HG02943 (cell line): ENCODE data around the gene MFAP3.
A peak's percentile ranks its signal among the peaks of the same experiment; 100 is the strongest.
"Not testable (repeated sequence)": the region's sequence is repeated elsewhere in the genome, so short reads cannot be mapped to it uniquely, and the experiment has no call there.

Experiments used
- ATAC-seq: cut with Tn5 transposase; IDR thresholded peaks from one replicate; pipeline ENCODE4 v1.9.1; 2021; ENCODE audit warnings: mild to moderate bottlenecking, low read depth, moderate library complexity; ENCODE audit not compliant: unreplicated experiment

Gene MFAP3

DNA sequence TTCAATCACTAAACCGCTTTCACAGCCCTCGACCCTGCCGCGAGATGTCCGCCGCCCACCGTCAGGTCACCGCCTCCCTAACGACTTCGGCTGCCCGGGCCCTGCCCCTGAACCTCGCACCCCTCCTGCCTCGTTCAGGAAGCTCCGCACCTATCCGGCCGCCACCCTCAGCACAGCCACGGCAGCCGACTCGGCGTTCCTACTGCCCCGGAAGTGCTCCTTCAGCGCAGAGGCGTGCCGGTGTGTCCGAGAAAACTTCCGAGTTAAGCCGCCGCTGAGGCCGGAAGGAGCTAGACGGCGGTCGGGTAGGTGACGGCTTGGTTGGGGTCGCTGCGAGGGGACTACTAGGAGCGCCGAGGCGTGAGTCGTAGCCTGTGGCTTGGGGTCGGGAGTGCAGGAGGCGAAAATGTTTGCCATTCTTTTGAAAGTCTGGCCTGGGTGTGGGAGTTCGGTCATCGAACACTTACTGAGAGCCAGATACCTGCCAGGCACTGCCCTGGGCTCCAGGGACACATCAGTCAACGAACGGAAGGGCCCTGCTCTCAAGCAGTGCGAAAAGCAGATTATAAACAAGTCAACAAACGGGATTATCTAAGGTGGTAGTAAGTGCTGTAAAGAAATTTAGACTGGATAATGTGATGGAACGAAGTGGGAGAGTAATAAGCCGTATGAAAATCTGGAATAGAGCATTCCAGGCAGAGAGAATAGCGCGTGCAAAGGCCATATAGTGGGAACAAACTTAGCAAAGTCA lies at the start of gene MFAP3, which contains the start of gene FAM114A2:
MFAP3 (plus strand) TSS at position 261 of the 751 bp plus-strand sequence. CDS start 10,756 bp downstream, outside the sequence.
FAM114A2 (minus strand) TSS at position 204 of the 751 bp plus-strand sequence. CDS start 3,957 bp downstream, outside the sequence.
- ATAC-seq: peak; percentile 99

DNA sequence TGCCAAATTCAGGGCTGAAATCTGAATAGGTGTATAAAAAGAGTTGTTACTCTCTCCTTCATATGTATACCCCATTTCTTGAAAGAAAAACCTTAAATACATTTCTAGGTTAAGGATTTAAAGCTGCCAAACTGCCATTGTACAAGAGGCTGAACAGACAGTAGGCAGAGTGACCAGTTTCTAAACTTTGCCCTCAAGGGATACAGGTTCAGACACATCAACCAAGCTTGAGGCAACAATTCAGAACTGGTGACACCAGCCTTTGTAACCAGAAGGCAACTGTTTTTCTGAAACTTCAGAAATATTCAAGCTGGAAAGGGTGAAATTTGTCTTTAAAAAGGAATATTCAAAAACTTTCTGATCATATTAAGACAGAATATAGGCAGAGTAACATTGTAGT lies 47.6 kb upstream of the MFAP3 start:
- no peak for ATAC-seq

DNA sequence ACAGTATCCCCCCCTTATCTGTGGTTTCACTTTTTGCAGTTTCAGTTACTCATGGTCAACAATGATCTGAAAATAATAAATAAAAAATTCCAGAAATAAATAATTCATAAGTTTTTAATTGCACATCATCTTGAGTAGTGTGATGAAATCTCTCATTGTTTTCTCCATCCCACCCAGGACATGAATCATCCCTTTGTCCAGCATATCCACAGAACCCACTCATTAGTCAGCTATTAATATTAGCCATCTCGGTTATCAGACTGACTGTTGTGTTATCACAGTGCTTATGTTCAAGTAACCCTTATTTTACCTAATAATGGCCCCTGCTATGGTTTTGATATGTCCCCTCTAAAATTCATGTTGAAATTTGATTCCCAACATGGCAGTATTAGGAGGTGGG lies 40.8 kb upstream of the MFAP3 start:
- no peak for ATAC-seq

DNA sequence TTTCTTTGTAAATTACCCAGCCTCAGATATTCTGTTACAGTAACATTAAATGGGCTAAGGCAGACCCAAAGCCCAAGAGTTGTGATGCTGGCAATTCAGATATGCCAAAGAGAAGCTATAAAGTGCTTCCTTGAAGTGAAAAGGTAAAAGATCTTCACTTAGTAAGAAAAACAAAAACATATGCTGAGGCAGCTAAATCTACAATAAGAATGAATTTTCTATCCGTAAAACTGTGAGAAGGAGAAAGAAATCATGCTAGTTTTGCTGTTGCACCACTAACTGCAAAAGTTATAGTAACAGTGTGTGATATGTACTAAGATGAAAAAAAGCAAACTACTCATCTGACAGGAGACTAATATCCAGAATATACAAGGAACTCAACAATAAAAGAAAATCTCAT lies 40.0 kb upstream of the MFAP3 start:
- ATAC-seq: no peak

DNA sequence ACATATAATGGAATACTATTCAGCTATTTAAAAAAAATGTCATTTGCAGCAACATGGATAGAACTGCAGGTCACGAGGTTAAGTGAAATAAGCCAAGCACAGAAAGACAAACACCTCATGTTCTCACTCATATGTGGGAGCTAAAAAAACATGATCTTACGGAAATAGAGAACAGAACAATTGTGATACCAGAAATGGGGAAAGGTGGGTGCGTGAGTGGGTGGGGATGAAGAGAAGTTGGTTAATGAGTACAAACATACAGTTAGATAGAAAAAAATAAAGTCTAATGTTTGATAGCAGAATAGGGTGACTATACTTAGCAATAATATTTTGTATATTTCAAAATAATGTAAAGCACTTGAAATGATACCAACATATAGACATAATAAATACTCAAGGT lies 38.8 kb upstream of the MFAP3 start:
- ATAC-seq: no peak

DNA sequence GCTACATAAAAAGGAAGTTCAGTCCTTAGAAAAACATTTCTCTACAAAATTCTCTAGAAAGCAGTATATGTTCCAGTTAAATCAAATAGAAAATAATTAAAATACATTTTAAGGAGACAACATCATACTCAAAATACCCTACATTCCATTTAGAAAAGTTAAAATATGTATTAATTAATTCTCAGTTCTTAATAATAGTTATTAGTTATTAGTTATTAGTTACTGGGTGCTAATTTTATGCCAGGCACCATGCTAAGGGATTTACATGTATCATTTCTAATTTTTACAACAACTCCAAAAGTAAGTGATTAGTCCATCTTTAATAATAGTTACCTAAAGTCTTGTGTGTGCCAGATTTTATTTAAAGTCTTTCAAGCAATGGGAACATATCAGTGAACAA lies 38.1 kb upstream of the MFAP3 start:
- ATAC-seq: no peak

DNA sequence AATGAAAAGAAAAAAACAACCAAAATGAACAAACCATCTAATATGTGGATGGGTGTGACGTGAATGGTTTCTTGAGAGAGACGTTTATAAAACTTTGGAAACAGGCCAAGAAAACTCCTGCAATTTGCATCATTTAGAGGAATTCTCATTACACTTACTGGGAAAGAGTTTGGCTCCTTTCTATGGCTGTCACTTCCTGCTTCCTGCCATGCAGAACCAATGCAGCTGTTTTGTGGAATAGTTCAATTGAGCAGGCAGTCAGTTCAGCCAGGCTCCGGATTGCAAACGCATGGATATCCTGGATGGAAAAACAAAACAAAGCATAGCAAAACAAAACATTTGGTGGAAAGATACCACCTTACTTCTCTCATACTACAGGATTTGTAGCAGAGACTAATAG lies 36.7 kb upstream of the MFAP3 start:
- no peak for ATAC-seq

DNA sequence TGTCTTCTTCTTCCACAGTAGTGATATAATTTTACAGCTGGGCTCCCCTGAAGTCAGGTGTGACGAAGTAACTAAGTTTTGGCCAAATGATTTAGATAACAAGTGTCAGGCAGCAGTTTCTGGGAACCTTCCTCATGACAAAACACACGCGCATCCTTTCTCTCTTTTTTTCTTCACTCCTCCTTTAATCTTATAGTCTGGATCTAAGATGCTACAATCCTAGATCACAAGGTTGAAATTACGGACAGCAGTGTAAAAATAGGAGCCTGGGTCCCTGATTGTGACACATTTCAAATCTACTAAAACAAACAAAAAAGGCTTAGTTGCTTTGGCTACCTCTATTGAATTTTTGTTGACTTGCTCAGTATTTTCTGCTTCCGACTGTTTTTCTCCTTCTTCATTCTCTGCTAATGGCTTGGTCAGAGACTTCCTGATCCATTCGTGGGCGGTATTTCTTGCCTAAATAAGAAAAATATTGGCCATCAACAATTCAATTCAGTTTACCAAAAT lies 36.2 kb upstream of the MFAP3 start:
- ATAC-seq: no peak

DNA sequence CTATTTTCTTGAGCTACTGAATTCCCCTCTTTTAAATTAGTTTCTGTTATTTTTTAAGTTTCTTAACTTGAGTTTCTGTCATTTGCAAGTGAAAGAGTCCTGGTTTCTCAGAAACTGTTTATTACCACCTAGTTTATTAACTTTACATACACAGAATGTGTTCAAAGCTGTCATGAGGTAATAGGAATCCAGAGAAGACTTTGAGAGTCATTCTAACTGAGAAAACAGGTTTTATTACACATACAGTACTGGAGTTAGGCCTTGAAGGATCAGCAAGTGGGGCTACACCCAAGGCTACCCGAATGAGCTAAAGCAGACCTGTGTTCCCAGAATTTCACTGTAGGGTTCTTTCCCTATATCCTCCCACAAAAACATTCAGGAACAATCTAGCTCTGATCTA lies 33.1 kb upstream of the MFAP3 start:
- no peak for ATAC-seq

DNA sequence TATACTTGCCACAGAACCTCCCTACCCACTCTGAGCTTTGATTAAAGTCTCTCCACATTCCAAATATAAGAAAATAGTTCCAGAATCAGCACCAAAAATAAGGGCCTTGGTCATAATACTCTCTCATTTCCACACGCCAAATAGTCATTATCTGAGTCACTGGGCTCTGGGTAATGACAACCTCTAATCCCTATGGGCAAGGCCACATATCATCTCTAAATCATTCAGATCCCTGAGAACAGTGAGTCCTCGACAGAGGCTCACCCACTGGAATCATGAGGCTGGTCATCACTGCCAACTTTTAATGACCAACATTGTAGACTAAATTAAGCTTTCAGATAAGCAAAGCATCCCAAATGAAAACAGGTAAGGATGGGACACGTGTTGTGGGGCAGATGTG lies 28.1 kb upstream of the MFAP3 start:
- no peak for ATAC-seq

DNA sequence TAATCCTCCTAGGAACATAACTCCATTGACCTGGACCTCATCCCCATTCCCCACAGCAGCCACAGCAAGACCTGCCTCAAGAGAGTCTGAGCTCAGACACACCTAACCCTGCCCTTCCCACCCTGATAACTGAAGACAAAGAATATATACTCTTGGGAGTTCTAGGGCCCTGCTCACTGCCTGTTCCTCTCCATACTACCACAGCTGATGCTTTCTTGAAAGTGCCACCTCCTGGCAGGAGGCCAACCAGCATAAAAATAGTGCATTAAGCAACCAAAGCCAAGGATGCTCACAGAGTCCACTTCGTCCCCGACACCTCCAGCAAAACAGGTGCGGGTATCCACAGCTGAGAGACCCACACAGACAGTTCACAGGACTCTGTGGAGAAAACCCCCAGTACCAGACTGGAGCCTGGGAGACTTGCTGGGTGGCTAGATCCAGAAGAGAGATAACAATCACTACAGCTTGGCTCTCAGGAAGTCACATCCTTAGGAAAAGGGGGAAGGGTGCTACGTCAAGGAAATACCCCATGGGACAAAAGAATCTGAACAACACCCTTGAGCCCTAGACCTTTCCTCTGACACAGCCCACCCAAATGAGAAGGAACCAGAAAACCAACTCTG lies 23.6 kb upstream of the MFAP3 start:
- no peak for ATAC-seq

DNA sequence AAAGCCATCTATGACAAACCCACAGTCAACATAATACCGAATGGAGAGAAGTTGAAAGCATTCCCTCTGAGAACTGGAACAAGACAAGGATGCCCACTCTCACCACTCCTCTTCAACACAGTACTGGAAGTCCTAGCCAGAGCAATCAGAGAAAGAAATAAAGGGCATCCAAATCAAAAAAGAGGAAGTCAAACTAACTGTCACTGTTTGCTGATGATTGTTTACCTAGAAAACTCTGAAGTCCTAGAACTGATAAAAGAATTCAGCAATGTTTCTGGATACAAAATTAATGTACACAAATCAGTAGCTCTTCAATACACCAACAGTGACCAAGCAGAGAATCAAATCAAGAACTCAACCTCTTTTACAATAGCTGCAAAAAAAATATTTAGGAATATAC lies 19.8 kb upstream of the MFAP3 start:
- not testable (repeated sequence) for ATAC-seq

DNA sequence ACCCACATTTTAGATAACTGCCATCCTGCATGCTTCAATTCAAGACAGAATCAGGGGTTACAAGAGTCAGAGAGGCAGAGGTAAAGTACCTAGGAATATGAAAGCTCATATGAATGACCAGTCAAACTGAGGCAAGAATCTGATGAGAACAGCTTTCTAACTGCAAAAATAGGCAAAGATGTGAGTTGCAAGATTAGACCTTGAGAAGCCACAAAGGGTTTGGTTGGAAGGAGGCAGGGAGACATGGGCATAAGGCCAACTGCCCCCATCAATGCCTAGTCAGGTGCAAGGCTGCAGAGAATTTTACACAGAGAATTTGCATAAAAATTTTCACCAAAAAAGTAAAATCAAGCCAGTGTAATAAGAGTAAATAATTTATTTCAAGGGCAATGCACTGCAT lies 12.8 kb upstream of the MFAP3 start:
- no peak for ATAC-seq

DNA sequence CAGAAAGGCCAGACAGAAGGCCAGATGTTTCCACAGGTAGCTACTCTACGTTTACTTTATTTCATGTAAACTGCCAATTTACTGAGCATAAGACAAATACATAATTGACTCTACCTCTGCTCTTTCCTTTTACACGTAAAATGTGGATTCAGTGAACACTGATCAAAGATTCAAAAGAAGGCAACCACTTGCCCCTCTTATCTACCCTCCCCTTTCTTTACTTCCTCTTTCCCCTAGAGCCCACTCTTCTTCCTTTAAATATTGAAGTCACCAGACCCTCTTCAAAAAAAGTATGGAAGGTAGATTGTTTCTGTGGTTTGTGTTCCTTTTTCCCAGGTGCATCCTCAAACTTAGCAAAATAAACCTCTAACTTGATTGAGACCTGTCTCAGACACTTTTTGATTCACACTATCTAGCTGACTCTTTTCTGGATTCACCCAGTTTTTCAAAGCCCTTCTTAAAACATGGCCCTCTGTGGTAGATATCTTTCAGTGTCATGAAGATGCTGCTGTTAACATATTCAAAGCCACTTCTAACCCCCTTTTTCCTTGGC lies 6.8 kb upstream of the MFAP3 start:
- ATAC-seq: no peak

DNA sequence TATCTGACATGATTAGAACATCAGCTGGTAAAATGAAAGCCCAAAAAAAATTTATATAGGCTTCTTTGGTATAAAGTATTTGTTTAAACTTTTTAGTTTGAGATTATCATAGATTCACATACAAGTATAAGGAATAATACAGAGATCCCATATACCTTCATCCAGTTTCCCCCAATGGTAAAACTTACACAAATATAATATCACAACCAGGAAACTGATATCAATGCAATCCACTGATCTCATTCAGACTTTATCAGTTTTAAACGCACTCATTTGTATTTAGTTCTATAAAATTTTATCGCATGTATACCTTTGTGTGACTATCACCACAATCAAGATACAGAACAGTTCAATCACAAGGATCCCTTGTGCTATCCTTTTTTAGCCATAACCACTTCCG lies 3.8 kb upstream of the MFAP3 start:
- no peak for ATAC-seq

DNA sequence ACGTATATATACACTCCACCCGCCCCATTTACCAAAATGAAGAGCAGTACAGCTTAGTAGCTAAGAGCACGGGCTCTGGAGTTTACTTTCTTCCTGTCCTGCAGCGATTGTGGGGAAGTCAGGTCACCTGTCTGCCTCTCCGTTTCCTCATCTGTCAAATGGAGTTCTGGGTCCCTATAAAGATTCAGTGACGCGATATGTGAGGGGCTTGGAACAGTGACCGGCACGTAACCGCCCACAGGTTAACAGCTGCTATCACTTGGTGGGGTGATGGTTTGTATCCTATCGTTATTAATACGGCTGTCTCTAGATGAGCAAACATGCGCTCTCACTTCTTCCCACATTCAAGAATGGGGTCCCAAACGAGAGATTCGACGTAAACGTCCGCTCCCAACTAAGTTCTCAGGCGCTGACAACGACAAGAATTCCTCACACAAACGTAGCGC lies 483 bp upstream of the MFAP3 start:
- peak; percentile 42 for ATAC-seq

DNA sequence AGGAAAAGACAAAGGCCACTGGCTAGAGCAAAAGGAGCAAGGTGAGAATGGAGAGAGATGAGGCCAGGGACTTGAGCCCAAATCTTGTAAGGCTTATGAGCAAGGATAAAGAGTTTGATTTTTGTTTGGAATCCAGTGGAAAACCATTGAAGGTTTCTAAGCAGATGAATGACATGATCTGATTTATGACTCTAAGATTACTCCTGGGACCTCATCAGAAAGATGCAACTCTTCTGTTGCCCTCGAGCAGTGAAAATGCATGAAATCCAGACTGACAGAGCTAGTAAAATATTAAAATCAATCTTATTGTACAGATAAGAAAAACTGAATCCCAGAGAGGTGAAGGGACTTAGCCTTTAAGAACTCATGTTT lies 677 bp downstream of the MFAP3 start:
- no peak for ATAC-seq

DNA sequence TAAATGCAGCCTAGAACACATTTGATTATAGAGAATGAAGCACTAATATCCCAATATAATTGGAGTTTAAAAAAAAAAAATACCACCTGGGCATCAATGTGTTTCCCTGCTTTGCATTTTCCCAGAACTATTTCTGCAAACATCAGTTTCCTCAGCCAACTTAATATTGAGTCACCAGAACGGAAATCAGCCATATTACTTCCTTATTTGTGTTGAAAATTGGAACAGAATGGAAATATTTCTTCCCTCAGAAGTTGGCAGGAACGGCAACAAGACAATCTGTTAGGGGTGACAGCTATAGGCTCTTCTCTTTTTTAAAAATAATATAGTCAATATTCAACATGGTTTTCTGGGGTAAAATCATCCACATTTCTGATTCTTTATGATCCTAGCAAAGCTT lies 4.0 kb downstream of the MFAP3 start:
- no peak for ATAC-seq

DNA sequence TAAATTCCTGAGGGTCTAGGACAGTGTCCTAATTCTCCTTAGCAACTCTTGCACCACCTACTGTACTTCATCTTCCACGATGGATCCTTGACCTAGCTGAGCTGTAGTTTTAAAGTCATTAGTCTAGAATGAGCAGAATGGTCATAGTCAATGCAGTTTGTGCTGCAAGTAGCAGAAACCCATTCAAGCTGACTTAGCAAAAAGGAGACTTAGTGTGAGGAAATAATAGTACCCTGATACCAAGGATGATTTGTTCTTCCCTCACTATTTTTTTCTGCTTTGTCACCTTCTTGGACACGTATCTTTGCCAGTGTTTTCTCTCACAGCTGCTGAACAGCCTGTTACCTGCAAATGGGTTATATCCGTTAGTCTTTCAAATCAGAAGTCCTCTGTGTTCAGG lies 5.3 kb downstream of the MFAP3 start:
- ATAC-seq: no peak

DNA sequence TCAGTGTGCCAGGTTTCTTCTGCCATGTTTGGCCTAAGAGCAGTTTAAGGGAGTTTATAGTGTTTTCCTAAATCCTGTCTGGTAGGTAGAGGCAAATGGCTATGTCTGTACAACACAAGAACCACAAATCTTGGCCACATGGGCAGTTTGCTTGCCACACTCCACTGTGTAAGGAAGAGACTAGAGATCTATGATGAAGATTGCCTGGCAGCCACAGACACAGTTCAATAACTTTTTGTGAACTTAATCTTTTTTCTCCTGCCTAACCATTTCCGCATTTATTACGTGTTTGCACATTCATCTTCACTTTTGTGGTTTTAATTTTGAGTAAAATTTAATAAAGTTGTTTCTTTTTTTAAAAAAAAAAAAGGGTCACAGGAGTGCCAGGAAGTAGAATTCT lies 5.8 kb downstream of the MFAP3 start:
- ATAC-seq: no peak

DNA sequence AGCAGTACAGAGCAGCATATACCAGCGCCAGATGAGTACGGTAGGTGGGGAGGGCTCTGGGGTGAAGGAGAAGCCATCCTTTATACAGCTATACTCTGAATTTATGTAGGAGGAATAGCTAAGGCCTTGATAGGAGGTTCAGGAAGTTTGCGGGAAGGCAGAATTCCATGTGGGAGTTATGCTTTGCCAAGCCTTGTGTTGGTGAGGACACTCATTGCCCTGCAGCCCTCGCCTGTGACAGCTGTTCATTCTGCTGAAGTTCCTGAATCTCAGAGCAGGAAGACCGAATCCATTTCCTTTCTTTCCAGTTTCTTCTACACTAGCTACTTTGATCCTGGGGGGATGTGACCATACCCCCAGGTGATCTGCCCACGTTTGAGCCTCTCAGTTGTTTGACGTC lies 7.7 kb downstream of the MFAP3 start:
- no peak for ATAC-seq

DNA sequence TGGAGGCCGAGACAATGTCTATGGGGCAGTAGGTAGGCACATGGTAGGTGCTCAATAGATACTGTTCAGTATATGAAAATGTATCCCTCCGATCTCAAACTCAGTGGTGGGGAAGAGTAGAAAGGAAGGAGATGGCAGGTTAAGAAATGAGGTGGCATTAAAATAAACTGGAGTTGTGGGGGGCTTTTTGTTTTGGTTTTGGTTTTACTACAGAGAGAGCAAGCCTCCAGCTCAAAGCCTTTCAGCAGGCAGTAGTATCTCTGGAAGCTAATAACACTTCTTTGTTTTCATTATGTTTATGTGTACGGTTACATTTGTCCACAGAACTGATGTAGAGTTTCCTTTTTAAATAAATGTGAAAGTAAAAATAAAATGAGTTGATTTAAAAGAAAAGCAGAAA lies 8.6 kb downstream of the MFAP3 start:
- ATAC-seq: no peak
